WTC11 (cell line): ENCODE results near the gene ZNF598.

Source experiments
- CTCF ChIP-seq: fragments of 200-600 bp; IDR thresholded peaks from 2 replicates; pipeline ENCODE4 v1.8.0; 2022; ENCODE audit warnings: antibody characterized with exemption
- KAT7 ChIP-seq: sonication (generic); formaldehyde crosslinking; IDR thresholded peaks from 2 replicates; pipeline ENCODE4 v1.8.1; 2023; ENCODE audit warnings: missing genetic modification reagents, mild to moderate bottlenecking, borderline replicate concordance
- NFYB ChIP-seq: sonication (generic); formaldehyde crosslinking; conservative IDR thresholded peaks from 2 replicates; pipeline ENCODE4 v1.8.0; 2022; ENCODE audit warnings: low read depth, missing genetic modification reagents
- NR2C2 ChIP-seq: sonication (generic); formaldehyde crosslinking; IDR thresholded peaks from 2 replicates; pipeline ENCODE4 v1.8.0; 2022; ENCODE audit warnings: mild to moderate bottlenecking, missing genetic modification reagents
- NR3C1 ChIP-seq: sonication (generic); formaldehyde crosslinking; conservative IDR thresholded peaks from 2 replicates; pipeline ENCODE4 v1.8.1; 2023; ENCODE audit warnings: low read depth, mild to moderate bottlenecking, missing genetic modification reagents
- ZNF263 ChIP-seq: sonication (generic); formaldehyde crosslinking; IDR thresholded peaks from 2 replicates; pipeline ENCODE4 v1.8.1; 2022; ENCODE audit warnings: low read depth, mild to moderate bottlenecking, moderate library complexity, missing genetic modification reagents
- ZNF396 ChIP-seq: fragments of 250-450 bp; sonication (Bioruptor Pico); IDR thresholded peaks from 2 replicates; pipeline ENCODE4 v1.8.0; 2021; ENCODE audit warnings: mild to moderate bottlenecking, moderate library complexity, borderline replicate concordance

- TF ChIP-seq NFYB (no peak), ZNF396 (CRISPR knock-in tag) (no peak), ZNF263 (CRISPR knock-in tag) (no peak), CTCF (no peak), NR3C1 (no peak), KAT7 (CRISPR knock-in tag) (no peak), NR2C2 (CRISPR knock-in tag) (no peak)
Measured at GRCh38 chr16:2032285-2033056, 22.9 kb upstream of the ZNF598 start.
